Testis (tissue), 3 donors: Measurements from ENCODE around the gene MAPK1IP1L. TPM values are rescaled to one million over a fixed set of nuclear protein-coding genes. Genes with fewer than 3 reads are reported as not detected.

ENCODE experiments used
- DNase-seq: peaks from one replicate; pipeline ENCODE4 v3.0.0-alpha.2; 2019
- H3K27ac ChIP-seq, 2 donors: fragments of 200-600 bp; sonication (generic); one replicate each; pipeline ENCODE4 v1.5.1; 2019
- H3K27me3 ChIP-seq: fragments of 200-600 bp; sonication (generic); one replicate; pipeline ENCODE4 v1.5.1; 2019
- H3K36me3 ChIP-seq: fragments of 200-600 bp; sonication (generic); one replicate; pipeline ENCODE4 v1.5.1; 2017; ENCODE audit warnings: low read depth; ENCODE audit errors: missing control alignments
- H3K4me1 ChIP-seq: fragments of 200-600 bp; sonication (generic); one replicate; pipeline ENCODE4 v1.5.1; 2019
- H3K4me3 ChIP-seq, 2 donors: fragments of 200-600 bp; sonication (generic); one replicate each; pipeline ENCODE4 v1.5.1; 2017 to 2019
- H3K9me3 ChIP-seq: fragments of 200-600 bp; sonication (generic); one replicate; pipeline ENCODE4 v1.5.1; 2017
- CTCF ChIP-seq, 3 experiments: fragments of 450-650 bp in 2 of 3; fragments of 200-600 bp in 1 of 3; sonication (generic) in 1 of 3; IDR thresholded peaks; one replicate each; pipeline ENCODE4 v1.5.1; 2016 to 2019; ENCODE audit warnings: antibody characterized with exemption in 3 of 3, mild to moderate bottlenecking in 2 of 3, moderate library complexity in 1 of 3
- POLR2A ChIP-seq: fragments of 450-650 bp; IDR thresholded peaks from one replicate; pipeline ENCODE4 v1.6.1; 2017; ENCODE audit warnings: antibody characterized with exemption, mild to moderate bottlenecking, moderate library complexity
- WGBS, 2 donors: methylation state at CpG; one replicate each; pipeline ENCODE4 v1.1.5; 2018; 5-methylcytosine and 5-hydroxymethylcytosine counted together
- intact Hi-C: fragments of 100-400 bp; cut with DNase I; formaldehyde crosslinking; loops from one replicate; pipeline ENCODE4 v1.15.1; 2023; ENCODE audit warnings: low total_unique reads
- polyA plus RNA-seq: library from polyadenylated mRNA; stranded (reverse); fragments of 350-450 nt; fragmentation: Illumina TruSeq; extraction: RNeasy Lipid Tissue Mini Kit (QIAGEN cat#74804); gene quantifications from one replicate; pipeline ENCODE4 v1.2.3, GENCODE V29; 2014; ENCODE audit warnings: low read depth, low replicate concordance; ENCODE audit not compliant: insufficient read depth
- total RNA-seq, 2 donors: library from RNA; depleted of rRNA; stranded (reverse); fragments of >200 nt; gene quantifications; one replicate each; pipeline ENCODE4 v1.2.3, GENCODE V29; 2016

The MAPK1IP1L gene
- total and polyA plus RNA-seq, 3 donors from 2014 or later: 87.0 to 146 (median 105) TPM

GRCh38 chr14:55045087-55045486 is 6.4 kb upstream of the MAPK1IP1L start:
- Histone ChIP-seq H3K36me3 (no peaks in the 10 kb centered on the region), H3K9me3 (no peaks in the 10 kb centered on the region), H3K4me3 (no peak overlapping the region), H3K27ac (no peak overlapping the region), H3K4me1 (no peaks in the 10 kb centered on the region), H3K27me3 (no peaks in the 10 kb centered on the region)
- intact Hi-C loops: no loop called here
- DNase-seq: no peak
- TF ChIP-seq POLR2A (no peak), CTCF (IDR thresholded peaks at IDR 0.05) (no peak)

GRCh38 chr14:55047301-55048053 is 4.0 kb upstream of the MAPK1IP1L start:
- Histone ChIP-seq H3K4me1 (peaks cover under 1% of the 10 kb centered on the region), H3K36me3 (no peaks in the 10 kb centered on the region), H3K27me3 (no peaks in the 10 kb centered on the region), H3K4me3 (no peak overlapping the region), H3K9me3 (no peaks in the 10 kb centered on the region), H3K27ac (no peak overlapping the region)
- TF ChIP-seq POLR2A (no peak), CTCF (IDR thresholded peaks at IDR 0.05) (no peak)
- intact Hi-C loops: no loop called here
- DNase-seq: no peak
- 84 to 89% methylated on average over 5 of the region's 5 CpGs for WGBS, 2 donors

- intact Hi-C loops: no loop called here
- Histone ChIP-seq H3K36me3 (no peaks in the 10 kb centered on the region), H3K4me1 (peaks cover 14% of the 10 kb centered on the region), H3K27ac (no peak overlapping the region), H3K27me3 (no peaks in the 10 kb centered on the region), H3K4me3 (no peak overlapping the region), H3K9me3 (no peaks in the 10 kb centered on the region)
- TF ChIP-seq POLR2A: no peak
- TF ChIP-seq CTCF (IDR thresholded peaks at IDR 0.05): no peak
- WGBS, 2 donors: 70 to 71% methylated on average over 2 of the region's 2 CpGs
- no peak for DNase-seq
Measured at GRCh38 chr14:55048900-55049436, 2.5 kb upstream of the MAPK1IP1L start.

GRCh38 chr14:55051165-55051422 is 353 bp upstream of the MAPK1IP1L start:
- Histone ChIP-seq H3K9me3 (no peaks in the 10 kb centered on the region), H3K27me3 (no peaks in the 10 kb centered on the region), H3K4me1 (peaks cover 30% of the 10 kb centered on the region), H3K4me3 (peak overlapping the region; percentile 81 to 99), H3K27ac (peak overlapping the region; percentile 97 to 100), H3K36me3 (no peaks in the 10 kb centered on the region)
- DNase-seq: no peak
- 0 to 1% methylated on average over 10 of the region's 10 CpGs for WGBS, 2 donors
- intact Hi-C loops: no loop called here
- TF ChIP-seq POLR2A (no peak), CTCF (IDR thresholded peaks at IDR 0.05) (no peak)
